NCI-H774 (cell line): ENCODE results near the gene RMI2.
A peak's percentile ranks its signal among the peaks of the same experiment; 100 is the strongest.

Experiments used
- DNase-seq: peaks from one replicate; lab custom pipeline; 2025; lab: John Stamatoyannopoulos, UW

RMI2 gene

GRCh38 chr16:11384184-11384955, 39.1 kb downstream of the RMI2 start:
- no peak for DNase-seq

GRCh38 chr16:11384956-11385586, 39.8 kb downstream of the RMI2 start:
- DNase-seq: no peak

- no peak for DNase-seq
Observed at GRCh38 chr16:11386054-11386680, 40.9 kb downstream of the RMI2 start.

GRCh38 chr16:11386791-11387546, 41.7 kb downstream of the RMI2 start:
- DNase-seq: no peak

- DNase-seq: no peak
Observed at GRCh38 chr16:11389083-11389482, 43.8 kb downstream of the RMI2 start.

GRCh38 chr16:11389631-11390565, 44.6 kb downstream of the RMI2 start:
- DNase-seq: peak; percentile 5

GRCh38 chr16:11390573-11391495, 45.6 kb downstream of the RMI2 start:
- DNase-seq: no peak

GRCh38 chr16:11391576-11391975, 46.3 kb downstream of the RMI2 start:
- peak; percentile 90 for DNase-seq

- no peak for DNase-seq
Observed at GRCh38 chr16:11392041-11392581, 46.9 kb downstream of the RMI2 start.

GRCh38 chr16:11393366-11393765, 48.1 kb downstream of the RMI2 start:
- no peak for DNase-seq

GRCh38 chr16:11393861-11394592, 48.8 kb downstream of the RMI2 start:
- no peak for DNase-seq

- DNase-seq: no peak
Observed at GRCh38 chr16:11394593-11394960, 49.3 kb downstream of the RMI2 start.

- DNase-seq: no peak
Observed at GRCh38 chr16:11395008-11395948, 50.0 kb downstream of the RMI2 start.

GRCh38 chr16:11395949-11396240, 50.6 kb downstream of the RMI2 start:
- no peak for DNase-seq

GRCh38 chr16:11396241-11397048, 51.2 kb downstream of the RMI2 start:
- DNase-seq: peak; percentile 62

- DNase-seq: no peak
Observed at GRCh38 chr16:11398136-11398535, 52.9 kb downstream of the RMI2 start.

- DNase-seq: no peak
Observed at GRCh38 chr16:11398851-11399250, 53.6 kb downstream of the RMI2 start.
